Mesendoderm (in vitro differentiated cells): ENCODE measurements around the gene SHC4.
"Not testable (repeated sequence)": the region's sequence is repeated elsewhere in the genome, so short reads cannot be mapped to it uniquely, and the experiment has no call there.

Source experiments
- DNase-seq: peaks from one replicate; pipeline ENCODE4 v3.0.0; 2013
- H2AK5ac ChIP-seq: 2 replicates; pipeline ENCODE4 v1.6.1; 2013; ENCODE audit warnings: low read length, inconsistent platforms
- H2BK120ac ChIP-seq: 2 replicates; pipeline ENCODE4 v1.6.1; 2013; ENCODE audit warnings: low read depth, mild to moderate bottlenecking, low read length, moderate library complexity, mixed read lengths
- H2BK15ac ChIP-seq: replicated peaks from 2 replicates; pipeline ENCODE4 v1.6.1; 2013; ENCODE audit warnings: low read depth, mild to moderate bottlenecking, moderate library complexity
- H2BK5ac ChIP-seq: 2 replicates; pipeline ENCODE4 v1.6.1; 2013; ENCODE audit warnings: low read length, inconsistent platforms
- H3K18ac ChIP-seq: 2 replicates; pipeline ENCODE4 v1.6.1; 2013; ENCODE audit warnings: mild to moderate bottlenecking, low read length, mixed read lengths
- H3K23ac ChIP-seq: one replicate; pipeline ENCODE4 v1.6.1; 2013; ENCODE audit warnings: low read length
- H3K27ac ChIP-seq: 2 replicates; pipeline ENCODE4 v1.5.1; 2013; ENCODE audit warnings: low read depth, mild to moderate bottlenecking, inconsistent platforms, low read length, moderate library complexity
- H3K27me3 ChIP-seq: 2 replicates; pipeline ENCODE4 v1.6.1; 2013; ENCODE audit warnings: low read length, control low read depth, mild to moderate bottlenecking, inconsistent platforms; ENCODE audit not compliant: insufficient read depth, poor library complexity
- H3K36me3 ChIP-seq: 2 replicates; pipeline ENCODE4 v1.6.1; 2013; ENCODE audit warnings: low read length, inconsistent platforms; ENCODE audit not compliant: control insufficient read depth, insufficient read depth
- H3K4ac ChIP-seq: one replicate; pipeline ENCODE4 v1.6.1; 2013; ENCODE audit warnings: low read depth, mild to moderate bottlenecking, low read length, moderate library complexity
- H3K4me1 ChIP-seq: 2 replicates; pipeline ENCODE4 v1.6.1; 2013; ENCODE audit warnings: low read depth, low read length, inconsistent platforms; ENCODE audit not compliant: control insufficient read depth
- H3K4me2 ChIP-seq: 2 replicates; pipeline ENCODE4 v1.6.1; 2013; ENCODE audit warnings: low read length
- H3K4me3 ChIP-seq: 2 replicates; pipeline ENCODE4 v1.5.1; 2013; ENCODE audit warnings: mild to moderate bottlenecking, low read length
- H3K56ac ChIP-seq: one replicate; pipeline ENCODE4 v1.6.1; 2013; ENCODE audit warnings: low read length
- H3K79me1 ChIP-seq: 2 replicates; pipeline ENCODE4 v1.6.1; 2013; ENCODE audit warnings: low read length, inconsistent platforms
- H3K79me2 ChIP-seq: 2 replicates; pipeline ENCODE4 v1.6.1; 2013; ENCODE audit warnings: mild to moderate bottlenecking, low read length; ENCODE audit not compliant: control insufficient read depth, insufficient read depth
- H3K9ac ChIP-seq: 2 replicates; pipeline ENCODE4 v1.6.1; 2013; ENCODE audit warnings: low read length, inconsistent platforms
- H4K5ac ChIP-seq: one replicate; pipeline ENCODE4 v1.6.1; 2013; ENCODE audit warnings: low read length
- H4K8ac ChIP-seq: one replicate; pipeline ENCODE4 v1.6.1; 2013; ENCODE audit warnings: low read depth, mild to moderate bottlenecking, control low read depth, low read length, moderate library complexity
- WGBS: extraction: QIAGEN DNeasy Blood & Tissue Kit; methylation state at CpG from one replicate; pipeline ENCODE4 v1.1.7; 2013; ENCODE audit warnings: low lambda C conversion rate, missing lambda C conversion rate; ENCODE audit not compliant: insufficient coverage; ENCODE audit errors: extremely low coverage; 5-methylcytosine and 5-hydroxymethylcytosine counted together

SHC4 gene

GRCh38 chr15:48922046-48922445, 41.7 kb downstream of the SHC4 start:
- DNase-seq, result no peak
- Histone ChIP-seq H2BK120ac (no peak overlapping the region), H2BK5ac (no peak overlapping the region), H4K8ac (no peak overlapping the region), H3K4ac (no peak overlapping the region), H3K4me2 (no peak overlapping the region), H3K36me3 (no peaks in the 10 kb centered on the region), H3K27ac (no peak overlapping the region), H3K56ac (no peak overlapping the region), H3K4me3 (no peak overlapping the region), H2BK15ac (no peak overlapping the region), H3K23ac (no peak overlapping the region), H3K9ac (no peak overlapping the region), H3K79me1 (no peaks in the 10 kb centered on the region), H3K4me1 (no peaks in the 10 kb centered on the region), H4K5ac (no peak overlapping the region), H3K79me2 (no peaks in the 10 kb centered on the region), H2AK5ac (no peak overlapping the region), H3K27me3 (no peaks in the 10 kb centered on the region), H3K18ac (no peak overlapping the region)
- 100% methylated on average over 1 of the region's 2 CpGs for WGBS

DNA sequence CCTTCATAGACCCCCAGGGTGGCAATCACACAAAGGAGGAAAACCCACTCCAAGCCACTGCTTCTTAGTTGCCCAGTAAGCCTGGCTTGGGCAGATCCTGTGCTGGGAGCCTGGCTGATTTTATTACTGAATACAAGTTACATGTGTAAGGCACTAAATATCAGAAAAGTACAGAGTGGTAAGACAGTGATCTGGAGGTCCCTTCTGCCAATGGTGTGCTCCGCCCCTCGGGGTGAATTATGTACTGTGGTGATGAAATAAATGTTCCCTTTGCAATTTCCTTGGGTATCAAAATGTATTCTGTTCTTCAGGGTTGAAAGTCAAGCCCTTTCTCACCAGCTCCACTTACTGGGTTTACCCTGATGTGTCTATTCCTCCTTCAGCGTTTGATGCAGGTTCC, 47.0 kb downstream of the SHC4 start:
- Histone ChIP-seq H3K79me2 (no peaks in the 10 kb centered on the region), H3K79me1 (no peaks in the 10 kb centered on the region), H3K27ac (no peak overlapping the region), H2BK120ac (no peak overlapping the region), H3K18ac (no peak overlapping the region), H3K4me3 (no peak overlapping the region), H2AK5ac (no peak overlapping the region), H2BK5ac (no peak overlapping the region), H3K4me2 (no peak overlapping the region), H3K4ac (no peak overlapping the region), H3K23ac (no peak overlapping the region), H3K4me1 (no peaks in the 10 kb centered on the region), H3K56ac (no peak overlapping the region), H3K27me3 (no peaks in the 10 kb centered on the region), H4K8ac (no peak overlapping the region), H3K9ac (no peak overlapping the region), H2BK15ac (no peak overlapping the region), H4K5ac (no peak overlapping the region), H3K36me3 (no peaks in the 10 kb centered on the region)
- no peak for DNase-seq
- WGBS, result no CpG with 5 or more reads among the region's 3 CpGs

- Histone ChIP-seq H3K9ac (no peak overlapping the region), H3K4me3 (no peak overlapping the region), H2BK120ac (no peak overlapping the region), H3K36me3 (no peaks in the 10 kb centered on the region), H3K4me1 (no peaks in the 10 kb centered on the region), H3K79me1 (no peaks in the 10 kb centered on the region), H3K23ac (no peak overlapping the region), H4K5ac (no peak overlapping the region), H3K27me3 (no peaks in the 10 kb centered on the region), H2BK5ac (no peak overlapping the region), H3K4me2 (no peak overlapping the region), H3K18ac (no peak overlapping the region), H2AK5ac (no peak overlapping the region), H4K8ac (no peak overlapping the region), H3K79me2 (no peaks in the 10 kb centered on the region), H2BK15ac (no peak overlapping the region), H3K27ac (no peak overlapping the region), H3K4ac (no peak overlapping the region), H3K56ac (no peak overlapping the region)
- DNase-seq, result no peak
- WGBS, result no CpG with 5 or more reads among the region's 3 CpGs
Measured at GRCh38 chr15:48915861-48916260, 47.9 kb downstream of the SHC4 start.

DNA sequence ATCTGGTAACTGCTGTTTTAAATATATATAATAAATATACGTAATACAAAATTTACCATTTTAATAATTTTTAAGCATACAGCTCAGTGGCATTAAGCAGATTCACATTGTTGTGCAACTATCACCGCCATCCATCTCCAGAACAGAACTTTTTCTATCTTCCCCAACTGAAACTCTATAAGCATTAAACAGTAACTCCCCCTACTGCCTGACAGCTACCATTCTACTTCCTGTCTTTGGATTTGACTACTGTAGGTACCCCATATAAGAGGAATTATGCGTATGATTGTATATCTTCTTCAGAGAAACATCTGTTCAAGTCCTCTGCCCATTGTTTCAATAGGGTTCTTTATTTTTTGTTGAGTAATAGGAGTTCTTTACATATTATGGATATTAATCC, 49.0 kb downstream of the SHC4 start:
- no CpG with 5 or more reads among the region's 3 CpGs for WGBS
- no peak overlapping the region for H3K4ac ChIP-seq
- no peaks in the 10 kb centered on the region for H3K79me1 ChIP-seq
- no peaks in the 10 kb centered on the region for H3K36me3 ChIP-seq
- no peak overlapping the region for H3K9ac ChIP-seq
- no peaks in the 10 kb centered on the region for H3K79me2 ChIP-seq
- H4K5ac ChIP-seq, result no peak overlapping the region
- no peak overlapping the region for H3K23ac ChIP-seq
- H3K18ac ChIP-seq, result no peak overlapping the region
- H2BK5ac ChIP-seq, result no peak overlapping the region
- DNase-seq, result peak; percentile 12
- H3K27ac ChIP-seq, result no peak overlapping the region
- no peak overlapping the region for H2BK15ac ChIP-seq
- H3K4me3 ChIP-seq, result no peak overlapping the region
- no peak overlapping the region for H2AK5ac ChIP-seq
- H2BK120ac ChIP-seq, result no peak overlapping the region
- H3K4me2 ChIP-seq, result no peak overlapping the region
- no peak overlapping the region for H4K8ac ChIP-seq
- no peaks in the 10 kb centered on the region for H3K4me1 ChIP-seq
- no peak overlapping the region for H3K56ac ChIP-seq
- no peaks in the 10 kb centered on the region for H3K27me3 ChIP-seq

DNA sequence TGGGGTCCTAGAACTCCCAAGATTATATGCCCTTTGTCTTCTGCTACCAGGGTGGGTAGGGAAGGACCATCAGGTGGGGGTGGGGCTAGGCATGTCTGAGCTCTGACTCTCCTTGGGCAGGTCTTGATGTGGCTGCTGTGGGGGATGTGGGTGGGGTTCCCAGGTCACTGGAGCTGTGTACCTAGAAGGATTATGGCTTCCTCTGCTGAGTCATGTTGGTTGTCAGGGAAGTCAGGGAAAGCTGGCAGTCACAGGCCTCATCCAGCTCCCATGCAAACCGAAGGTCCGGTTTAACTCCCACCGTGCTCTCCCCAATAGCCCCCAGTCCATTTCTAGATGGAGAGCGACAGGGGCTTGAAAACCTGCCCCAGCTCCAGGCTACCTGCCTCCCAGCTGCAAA, 50.6 kb downstream of the SHC4 start:
- H3K79me2 ChIP-seq, result no peaks in the 10 kb centered on the region
- H2BK15ac ChIP-seq, result no peak overlapping the region
- H3K27me3 ChIP-seq, result no peaks in the 10 kb centered on the region
- H3K36me3 ChIP-seq, result no peaks in the 10 kb centered on the region
- no peak overlapping the region for H4K5ac ChIP-seq
- no peak overlapping the region for H2BK120ac ChIP-seq
- H3K18ac ChIP-seq, result no peak overlapping the region
- WGBS, result no CpG with 5 or more reads among the region's 4 CpGs
- no peak overlapping the region for H3K23ac ChIP-seq
- no peak overlapping the region for H4K8ac ChIP-seq
- no peak overlapping the region for H2BK5ac ChIP-seq
- H3K56ac ChIP-seq, result no peak overlapping the region
- H3K27ac ChIP-seq, result no peak overlapping the region
- no peaks in the 10 kb centered on the region for H3K4me1 ChIP-seq
- no peak overlapping the region for H3K4me2 ChIP-seq
- H3K9ac ChIP-seq, result no peak overlapping the region
- peak; percentile 15 for DNase-seq
- H2AK5ac ChIP-seq, result no peak overlapping the region
- no peak overlapping the region for H3K4me3 ChIP-seq
- H3K4ac ChIP-seq, result no peak overlapping the region
- no peaks in the 10 kb centered on the region for H3K79me1 ChIP-seq

DNA sequence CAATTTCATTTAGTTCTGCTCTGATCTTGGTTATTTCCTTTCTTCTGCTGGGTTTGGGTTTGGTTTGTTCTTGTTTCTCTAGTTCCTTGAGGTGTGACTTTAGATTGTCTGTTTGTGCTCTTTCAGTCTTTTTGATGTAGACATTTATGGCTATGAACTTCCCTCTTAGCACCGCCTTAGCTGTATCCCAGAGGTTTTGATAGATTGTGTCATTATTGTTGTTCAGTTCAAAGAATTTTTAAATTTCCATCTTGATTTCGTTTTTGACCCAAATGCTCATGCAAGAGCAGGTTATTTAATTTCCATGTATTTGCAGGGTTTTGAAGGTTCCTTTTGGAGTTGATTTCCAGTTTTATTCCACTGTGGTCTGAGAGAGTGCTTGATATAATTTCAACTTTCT, 53.2 kb downstream of the SHC4 start:
- WGBS, result no CpG with 5 or more reads among the region's 2 CpGs
- H3K4me2 ChIP-seq, H3K56ac ChIP-seq: not testable (repeated sequence)

More for the DNA sequence above, 53.2 kb downstream of the SHC4 start:
- not testable (repeated sequence) for H3K27me3 ChIP-seq, H4K5ac ChIP-seq, H3K4ac ChIP-seq, H2BK5ac ChIP-seq, H3K27ac ChIP-seq, H2AK5ac ChIP-seq, H3K23ac ChIP-seq, H3K79me2 ChIP-seq, H3K4me3 ChIP-seq, H3K18ac ChIP-seq, H4K8ac ChIP-seq, H3K36me3 ChIP-seq, H3K4me1 ChIP-seq, H3K9ac ChIP-seq, H2BK120ac ChIP-seq, H3K79me1 ChIP-seq, H2BK15ac ChIP-seq, DNase-seq
